GM23338 (cell line): ENCODE data around the gene DBT. TPM values are rescaled to one million over a fixed set of nuclear protein-coding genes. Genes with fewer than 3 reads are reported as not detected.
A peak's percentile ranks its signal among the peaks of the same experiment; 100 is the strongest.

ENCODE experiments used
- ATAC-seq: fragments of 200-7000 bp; cut with Tn5 transposase; 3 replicates; pipeline ENCODE4 v1.9.1; 2020
- DNase-seq: peaks from one replicate; pipeline ENCODE4 v3.0.0-alpha.2; 2015; ENCODE audit warnings: low spot score
- H2AFZ ChIP-seq: fragments of 200-600 bp; sonication (generic); 2 replicates; pipeline ENCODE4 v1.8.0; 2016; ENCODE audit warnings: antibody characterized with exemption, mild to moderate bottlenecking, moderate library complexity
- H3F3A ChIP-seq: fragments of 200-600 bp; sonication (generic); replicated peaks from 2 replicates; pipeline ENCODE4 v1.8.0; 2017; ENCODE audit warnings: antibody characterized with exemption, mixed run types, low read depth
- H3K27ac ChIP-seq: fragments of 200-600 bp; sonication (generic); 2 replicates; pipeline ENCODE4 v1.6.1; 2016; ENCODE audit warnings: low read depth
- H3K27me3 ChIP-seq: fragments of 200-600 bp; sonication (generic); 2 replicates; pipeline ENCODE4 v1.8.0; 2016; ENCODE audit warnings: mild to moderate bottlenecking, mixed run types, moderate library complexity; ENCODE audit not compliant: insufficient read depth
- H3K36me3 ChIP-seq: fragments of 200-600 bp; sonication (generic); 2 replicates; pipeline ENCODE4 v1.8.0; 2016; ENCODE audit warnings: mild to moderate bottlenecking; ENCODE audit not compliant: insufficient read depth
- H3K4me1 ChIP-seq: fragments of 200-600 bp; sonication (generic); 2 replicates; pipeline ENCODE4 v1.8.0; 2016; ENCODE audit warnings: mild to moderate bottlenecking, moderate library complexity; ENCODE audit not compliant: insufficient read depth
- H3K4me2 ChIP-seq: fragments of 200-600 bp; sonication (generic); 2 replicates; pipeline ENCODE4 v1.7.1; 2017; ENCODE audit warnings: mixed run types
- H3K4me3 ChIP-seq: fragments of 200-600 bp; sonication (generic); 2 replicates; pipeline ENCODE4 v1.6.1; 2016; ENCODE audit warnings: mixed run types
- H3K79me2 ChIP-seq: fragments of 200-600 bp; sonication (generic); replicated peaks from 2 replicates; pipeline ENCODE4 v1.8.0; 2017; ENCODE audit warnings: mild to moderate bottlenecking; ENCODE audit not compliant: insufficient read depth
- H3K9me2 ChIP-seq: fragments of 200-600 bp; sonication (generic); 2 replicates; pipeline ENCODE4 v1.8.0; 2017; ENCODE audit not compliant: insufficient read depth
- H4K20me1 ChIP-seq: fragments of 200-600 bp; sonication (generic); replicated peaks from 2 replicates; pipeline ENCODE4 v1.8.0; 2017; ENCODE audit warnings: mild to moderate bottlenecking; ENCODE audit not compliant: insufficient read depth
- H3K27ac Mint-ChIP-seq: 2 replicates; pipeline ENCODE4 v1.8.0; 2020; ENCODE audit warnings: inconsistent platforms, mild to moderate bottlenecking, moderate library complexity, mixed read lengths
- H3K27me3 Mint-ChIP-seq: 3 replicates; pipeline ENCODE4 v1.8.0; 2022; ENCODE audit warnings: low read depth, mild to moderate bottlenecking, moderate library complexity, mixed read lengths, inconsistent platforms; ENCODE audit not compliant: insufficient read depth, poor library complexity
- H3K36me3 Mint-ChIP-seq: 3 replicates; pipeline ENCODE4 v1.8.0; 2021; ENCODE audit warnings: low read depth, mild to moderate bottlenecking, inconsistent platforms, moderate library complexity, mixed read lengths
- H3K4me1 Mint-ChIP-seq: 3 replicates; pipeline ENCODE4 v1.8.0; 2020; ENCODE audit warnings: mild to moderate bottlenecking, inconsistent platforms, mixed read lengths
- H3K4me3 Mint-ChIP-seq: 3 replicates; pipeline ENCODE4 v1.8.0; 2021; ENCODE audit warnings: moderate library complexity, mild to moderate bottlenecking, inconsistent platforms, mixed read lengths
- H3K9me3 Mint-ChIP-seq: 3 replicates; pipeline ENCODE4 v1.8.0; 2020; ENCODE audit warnings: moderate library complexity, mild to moderate bottlenecking, inconsistent platforms, mixed read lengths
- CREB1 ChIP-seq: fragments of 250-450 bp; sonication (Bioruptor Pico); IDR thresholded peaks from 2 replicates; pipeline ENCODE4 v1.5.0; 2020; ENCODE audit warnings: low read depth, mild to moderate bottlenecking, moderate library complexity
- ETS1 ChIP-seq: IDR thresholded peaks from 2 replicates; pipeline ENCODE4 v1.6.1; 2016; ENCODE audit warnings: antibody characterized with exemption
- EZH2 ChIP-seq: fragments of 200-600 bp; sonication (generic); IDR thresholded peaks from one replicate; pipeline ENCODE4 v1.8.0; 2017; ENCODE audit warnings: antibody characterized with exemption, mild to moderate bottlenecking, low read depth; ENCODE audit not compliant: unreplicated experiment
- NANOG ChIP-seq: IDR thresholded peaks from 2 replicates; pipeline ENCODE4 v1.6.1; 2016; ENCODE audit warnings: antibody characterized with exemption, borderline replicate concordance
- POLR2AphosphoS5 ChIP-seq: IDR thresholded peaks from 2 replicates; pipeline ENCODE4 v1.6.1; 2016; ENCODE audit warnings: antibody characterized with exemption, low read depth
- ZNF114 ChIP-seq: fragments of 250-450 bp; sonication (Bioruptor Pico); IDR thresholded peaks from 2 replicates; pipeline ENCODE4 v1.5.0; 2020; ENCODE audit warnings: mild to moderate bottlenecking, moderate library complexity
- ZNF331 ChIP-seq: fragments of 250-450 bp; sonication (Bioruptor Pico); IDR thresholded peaks from 2 replicates; pipeline ENCODE4 v1.5.0; 2020; ENCODE audit warnings: low read depth, mild to moderate bottlenecking, moderate library complexity
- long read RNA-seq: library from polyadenylated mRNA; unstranded; transcript quantifications from one replicate; pipeline ENCODE4 v2.0.0, GENCODE V29; 2020; ENCODE audit not compliant: unreplicated experiment
- polyA plus RNA-seq: library from polyadenylated mRNA; unstranded; fragments of >200 nt; fragmentation: Nextera tagmentation; extraction: Ambion mirVana; gene quantifications from 2 replicates; pipeline ENCODE4 v1.2.1, GENCODE V29; 2016
- total RNA-seq: library from RNA; depleted of rRNA; stranded (reverse); fragments of >200 nt; shearing (Covaris generic); gene quantifications from 2 replicates; pipeline ENCODE4 v1.2.3, GENCODE V29; 2014; rRNA removed
- TF ChIP-seq, protein P1 (sequence below), 2 experiments: fragments of 200-600 bp in 1 of 2; sonication (generic) in 1 of 2; conservative IDR thresholded peaks; 2 replicates each; pipeline versions ENCODE4 v1.5.1 to v1.6.1; 2016 to 2017; ENCODE audit warnings: antibody characterized with exemption in 2 of 2, low read depth in 2 of 2, mild to moderate bottlenecking in 2 of 2, moderate library complexity in 1 of 2
- TF ChIP-seq, protein P2 (sequence below): fragments of 250-450 bp; sonication (Bioruptor Pico); IDR thresholded peaks from 2 replicates; pipeline ENCODE4 v1.5.0; 2020; ENCODE audit warnings: mild to moderate bottlenecking, moderate library complexity

Gene DBT
- total RNA-seq (13.6 and 14.7 TPM in 2 replicates), polyA plus RNA-seq (6.8 and 8.1 TPM in 2 replicates)
- long read RNA-seq, full-length matches to known transcripts, result 2 of 7 reads
- long read RNA-seq, partial matches to known transcripts, result 1 of 7 reads
- long read RNA-seq, other reads (novel, unspliced or antisense), result 4 of 7 reads

DNA sequence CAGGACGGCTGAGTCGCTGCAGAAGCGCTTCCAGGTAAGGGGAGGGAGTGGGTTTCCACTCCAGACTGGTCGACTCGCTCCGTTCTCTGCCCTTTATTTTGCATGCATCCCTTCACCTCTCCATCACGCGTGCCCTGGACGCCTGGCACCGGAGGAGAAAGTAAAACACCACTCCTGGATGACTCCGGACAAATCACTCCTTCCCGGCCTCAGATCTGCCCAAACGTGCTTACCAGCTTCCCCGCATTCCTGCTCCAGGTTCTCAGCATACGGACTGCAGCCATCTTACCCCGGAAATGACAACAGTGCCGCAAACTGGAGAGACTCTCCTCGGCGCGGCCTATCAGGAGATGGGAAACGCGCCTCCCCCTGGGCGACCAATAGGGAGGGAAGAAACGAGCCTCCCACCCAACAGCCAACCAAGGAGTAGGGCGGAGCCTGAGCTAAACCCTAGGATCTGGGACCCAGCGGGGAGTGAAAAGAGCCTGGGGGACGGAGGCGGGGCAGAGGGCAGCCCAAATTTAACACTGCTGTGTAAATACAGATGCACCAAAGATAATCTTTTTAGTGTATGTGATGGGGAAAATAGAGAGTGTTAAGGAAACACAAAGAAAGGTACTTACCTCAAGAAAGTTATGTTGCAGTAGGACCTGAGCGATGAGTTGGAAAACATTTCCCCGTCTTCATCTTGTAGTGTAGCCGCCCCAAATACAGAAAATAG is at the start of gene DBT:
TSS of gene DBT (minus strand) at position 298 of the 721 bp plus-strand sequence. CDS start at position 284, 14 bp downstream.
- Mint-ChIP-seq H3K4me3 (no peak within 1 kb of the TSS), H3K27ac (no peak within 1 kb of the TSS)
- peak within 1 kb of the TSS; percentile 35; the same call in 1 of the 2 replicates for H2AFZ ChIP-seq

More for the DNA sequence above, at the start of gene DBT:
- Mint-ChIP-seq H3K27me3 (no peaks in the 10 kb centered on the region), H3K36me3 (no peaks in the 10 kb centered on the region), H3K4me1 (peaks cover 9% of the 10 kb centered on the region), H3K9me3 (no peaks in the 10 kb centered on the region)
- no peaks in the 10 kb centered on the region for H3K9me2 ChIP-seq
- 0 out of 2 replicates have a peak, but pooled peaks cover 3% of the 10 kb centered on the region for H4K20me1 ChIP-seq
- TF ChIP-seq POLR2AphosphoS5 (peak; percentile 98), NANOG (no peak), EZH2 (no peak), CREB1 (CRISPR knock-in tag) (peak; percentile 75), ZNF331 (CRISPR knock-in tag) (no peak), ETS1 (peak; percentile 54), ZNF114 (CRISPR knock-in tag) (no peak)
- TF ChIP-seq, protein P1, sequence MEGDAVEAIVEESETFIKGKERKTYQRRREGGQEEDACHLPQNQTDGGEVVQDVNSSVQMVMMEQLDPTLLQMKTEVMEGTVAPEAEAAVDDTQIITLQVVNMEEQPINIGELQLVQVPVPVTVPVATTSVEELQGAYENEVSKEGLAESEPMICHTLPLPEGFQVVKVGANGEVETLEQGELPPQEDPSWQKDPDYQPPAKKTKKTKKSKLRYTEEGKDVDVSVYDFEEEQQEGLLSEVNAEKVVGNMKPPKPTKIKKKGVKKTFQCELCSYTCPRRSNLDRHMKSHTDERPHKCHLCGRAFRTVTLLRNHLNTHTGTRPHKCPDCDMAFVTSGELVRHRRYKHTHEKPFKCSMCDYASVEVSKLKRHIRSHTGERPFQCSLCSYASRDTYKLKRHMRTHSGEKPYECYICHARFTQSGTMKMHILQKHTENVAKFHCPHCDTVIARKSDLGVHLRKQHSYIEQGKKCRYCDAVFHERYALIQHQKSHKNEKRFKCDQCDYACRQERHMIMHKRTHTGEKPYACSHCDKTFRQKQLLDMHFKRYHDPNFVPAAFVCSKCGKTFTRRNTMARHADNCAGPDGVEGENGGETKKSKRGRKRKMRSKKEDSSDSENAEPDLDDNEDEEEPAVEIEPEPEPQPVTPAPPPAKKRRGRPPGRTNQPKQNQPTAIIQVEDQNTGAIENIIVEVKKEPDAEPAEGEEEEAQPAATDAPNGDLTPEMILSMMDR (conservative IDR thresholded peaks at IDR 0.05; ENCODE audit: low read depth in 2 of 2), result no peak
- TF ChIP-seq, protein P2, sequence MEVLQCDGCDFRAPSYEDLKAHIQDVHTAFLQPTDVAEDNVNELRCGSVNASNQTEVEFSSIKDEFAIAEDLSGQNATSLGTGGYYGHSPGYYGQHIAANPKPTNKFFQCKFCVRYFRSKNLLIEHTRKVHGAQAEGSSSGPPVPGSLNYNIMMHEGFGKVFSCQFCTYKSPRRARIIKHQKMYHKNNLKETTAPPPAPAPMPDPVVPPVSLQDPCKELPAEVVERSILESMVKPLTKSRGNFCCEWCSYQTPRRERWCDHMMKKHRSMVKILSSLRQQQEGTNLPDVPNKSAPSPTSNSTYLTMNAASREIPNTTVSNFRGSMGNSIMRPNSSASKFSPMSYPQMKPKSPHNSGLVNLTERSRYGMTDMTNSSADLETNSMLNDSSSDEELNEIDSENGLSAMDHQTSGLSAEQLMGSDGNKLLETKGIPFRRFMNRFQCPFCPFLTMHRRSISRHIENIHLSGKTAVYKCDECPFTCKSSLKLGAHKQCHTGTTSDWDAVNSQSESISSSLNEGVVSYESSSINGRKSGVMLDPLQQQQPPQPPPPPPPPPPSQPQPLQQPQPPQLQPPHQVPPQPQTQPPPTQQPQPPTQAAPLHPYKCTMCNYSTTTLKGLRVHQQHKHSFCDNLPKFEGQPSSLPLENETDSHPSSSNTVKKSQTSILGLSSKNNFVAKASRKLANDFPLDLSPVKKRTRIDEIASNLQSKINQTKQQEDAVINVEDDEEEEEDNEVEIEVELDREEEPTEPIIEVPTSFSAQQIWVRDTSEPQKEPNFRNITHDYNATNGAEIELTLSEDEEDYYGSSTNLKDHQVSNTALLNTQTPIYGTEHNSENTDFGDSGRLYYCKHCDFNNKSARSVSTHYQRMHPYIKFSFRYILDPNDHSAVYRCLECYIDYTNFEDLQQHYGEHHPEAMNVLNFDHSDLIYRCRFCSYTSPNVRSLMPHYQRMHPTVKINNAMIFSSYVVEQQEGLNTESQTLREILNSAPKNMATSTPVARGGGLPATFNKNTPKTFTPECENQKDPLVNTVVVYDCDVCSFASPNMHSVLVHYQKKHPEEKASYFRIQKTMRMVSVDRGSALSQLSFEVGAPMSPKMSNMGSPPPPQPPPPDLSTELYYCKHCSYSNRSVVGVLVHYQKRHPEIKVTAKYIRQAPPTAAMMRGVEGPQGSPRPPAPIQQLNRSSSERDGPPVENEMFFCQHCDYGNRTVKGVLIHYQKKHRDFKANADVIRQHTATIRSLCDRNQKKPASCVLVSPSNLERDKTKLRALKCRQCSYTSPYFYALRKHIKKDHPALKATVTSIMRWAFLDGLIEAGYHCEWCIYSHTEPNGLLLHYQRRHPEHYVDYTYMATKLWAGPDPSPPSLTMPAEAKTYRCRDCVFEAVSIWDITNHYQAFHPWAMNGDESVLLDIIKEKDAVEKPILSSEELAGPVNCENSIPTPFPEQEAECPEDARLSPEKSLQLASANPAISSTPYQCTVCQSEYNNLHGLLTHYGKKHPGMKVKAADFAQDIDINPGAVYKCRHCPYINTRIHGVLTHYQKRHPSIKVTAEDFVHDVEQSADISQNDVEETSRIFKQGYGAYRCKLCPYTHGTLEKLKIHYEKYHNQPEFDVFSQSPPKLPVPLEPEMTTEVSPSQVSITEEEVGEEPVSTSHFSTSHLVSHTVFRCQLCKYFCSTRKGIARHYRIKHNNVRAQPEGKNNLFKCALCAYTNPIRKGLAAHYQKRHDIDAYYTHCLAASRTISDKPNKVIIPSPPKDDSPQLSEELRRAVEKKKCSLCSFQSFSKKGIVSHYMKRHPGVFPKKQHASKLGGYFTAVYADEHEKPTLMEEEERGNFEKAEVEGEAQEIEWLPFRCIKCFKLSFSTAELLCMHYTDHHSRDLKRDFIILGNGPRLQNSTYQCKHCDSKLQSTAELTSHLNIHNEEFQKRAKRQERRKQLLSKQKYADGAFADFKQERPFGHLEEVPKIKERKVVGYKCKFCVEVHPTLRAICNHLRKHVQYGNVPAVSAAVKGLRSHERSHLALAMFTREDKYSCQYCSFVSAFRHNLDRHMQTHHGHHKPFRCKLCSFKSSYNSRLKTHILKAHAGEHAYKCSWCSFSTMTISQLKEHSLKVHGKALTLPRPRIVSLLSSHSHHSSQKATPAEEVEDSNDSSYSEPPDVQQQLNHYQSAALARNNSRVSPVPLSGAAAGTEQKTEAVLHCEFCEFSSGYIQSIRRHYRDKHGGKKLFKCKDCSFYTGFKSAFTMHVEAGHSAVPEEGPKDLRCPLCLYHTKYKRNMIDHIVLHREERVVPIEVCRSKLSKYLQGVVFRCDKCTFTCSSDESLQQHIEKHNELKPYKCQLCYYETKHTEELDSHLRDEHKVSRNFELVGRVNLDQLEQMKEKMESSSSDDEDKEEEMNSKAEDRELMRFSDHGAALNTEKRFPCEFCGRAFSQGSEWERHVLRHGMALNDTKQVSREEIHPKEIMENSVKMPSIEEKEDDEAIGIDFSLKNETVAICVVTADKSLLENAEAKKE (CRISPR knock-in tag), result no peak
- H3K27ac ChIP-seq, result peak within 1 kb of the TSS; percentile 90
- ATAC-seq, result peak; percentile 99
- peak within 1 kb of the TSS; percentile 84 for H3K4me2 ChIP-seq
- peaks cover 16% of the 10 kb centered on the region for H3K4me1 ChIP-seq
- H3K27me3 ChIP-seq, result no peaks in the 10 kb centered on the region
- no peaks in the 10 kb centered on the region for H3K36me3 ChIP-seq
- H3K79me2 ChIP-seq, result peaks cover 47% of the 10 kb centered on the region
- no peaks in the 10 kb centered on the region for H3F3A ChIP-seq
- DNase-seq, result peak; percentile 99
- peak within 1 kb of the TSS; percentile 75 for H3K4me3 ChIP-seq
